GM19397 (cell line): Measurements from ENCODE around the gene CARF.
"Not testable (repeated sequence)": the region's sequence is repeated elsewhere in the genome, so short reads cannot be mapped to it uniquely, and the experiment has no call there.

Source experiments
- ATAC-seq: cut with Tn5 transposase; IDR thresholded peaks from one replicate; pipeline ENCODE4 v1.9.1; 2021; ENCODE audit warnings: mild to moderate bottlenecking, moderate library complexity; ENCODE audit not compliant: unreplicated experiment

The CARF gene

GRCh38 chr2:202934456-202934855 is 22.4 kb downstream of the CARF start:
- no peak for ATAC-seq

- no peak for ATAC-seq
Measured at GRCh38 chr2:202938960-202939359, 26.9 kb downstream of the CARF start.

- ATAC-seq: no peak
Measured at GRCh38 chr2:202941771-202942170, 29.7 kb downstream of the CARF start.

GRCh38 chr2:202944408-202944807 is 32.3 kb downstream of the CARF start:
- ATAC-seq: no peak

- ATAC-seq: no peak
Measured at GRCh38 chr2:202944816-202945215, 32.7 kb downstream of the CARF start.

GRCh38 chr2:202945497-202945896 is 33.4 kb downstream of the CARF start:
- no peak for ATAC-seq

GRCh38 chr2:202949333-202949732 is 37.3 kb downstream of the CARF start:
- ATAC-seq: not testable (repeated sequence)

GRCh38 chr2:202950592-202950991 is 38.5 kb downstream of the CARF start:
- ATAC-seq: no peak

- ATAC-seq: no peak
Measured at GRCh38 chr2:202960524-202960923, 48.4 kb downstream of the CARF start.

- ATAC-seq: no peak
Measured at GRCh38 chr2:202963712-202964111, 51.6 kb downstream of the CARF start.

GRCh38 chr2:202965810-202966460 is 53.9 kb downstream of the CARF start:
- no peak for ATAC-seq

- not testable (repeated sequence) for ATAC-seq
Measured at GRCh38 chr2:202969404-202969803, 57.3 kb downstream of the CARF start.

- no peak for ATAC-seq
Measured at GRCh38 chr2:202976809-202977208, 64.7 kb downstream of the CARF start.

- ATAC-seq: no peak
Measured at GRCh38 chr2:202982779-202983491, 70.9 kb downstream of the CARF start.

GRCh38 chr2:202989749-202990148 is 77.7 kb downstream of the CARF start:
- ATAC-seq: no peak

- no peak for ATAC-seq
Measured at GRCh38 chr2:202990501-202990900, 78.4 kb downstream of the CARF start.

- ATAC-seq: not testable (repeated sequence)
Measured at GRCh38 chr2:202997113-202997512, 85.0 kb downstream of the CARF start.

GRCh38 chr2:203002054-203002821 is 90.2 kb downstream of the CARF start:
- no peak for ATAC-seq

- ATAC-seq: no peak
Measured at GRCh38 chr2:203003716-203004115, 91.6 kb downstream of the CARF start.

- ATAC-seq: peak; percentile 98
Measured at GRCh38 chr2:203014456-203015199, 102.6 kb downstream of the CARF start, which contains the start of gene NBEAL1. Gene NBEAL1, plus strand, starts transcription at chr2:203014875. Its CDS starts 1,510 bp downstream, at chr2:203016385.

GRCh38 chr2:203016716-203017115 is 104.6 kb downstream of the CARF start:
- ATAC-seq: no peak
